Panc1 (cell line): ENCODE results near the gene ENOX2. TPM values are rescaled to one million over a fixed set of nuclear protein-coding genes. Genes with fewer than 3 reads are reported as not detected.

Source experiments
- ATAC-seq: fragments of 200-7000 bp; cut with Tn5 transposase; 2 replicates; pipeline ENCODE4 v1.9.1; 2020; ENCODE audit warnings: mild to moderate bottlenecking, moderate library complexity
- BruUV-seq: library from RNA; stranded (reverse); fragments of 400-500 nt; replicated peaks from 2 replicates; lab custom pipeline; 2021; lab: Mats Ljungman, UMichigan
- CTCF ChIA-PET: fragments of 300-600 bp; sonication (Branson Sonifier 250); formaldehyde crosslinking; loops from one replicate; lab custom pipeline; 2022; ENCODE audit warnings: antibody characterized with exemption; lab: Charles Lee
- POLR2A ChIA-PET: fragments of 300-600 bp; sonication (Branson Sonifier 250); formaldehyde crosslinking; loops from one replicate; lab custom pipeline; 2022; ENCODE audit warnings: antibody characterized with exemption; lab: Charles Lee
- DNase-seq: peaks from one replicate; pipeline ENCODE4 v3.0.0-alpha.2; 2010; ENCODE audit warnings: low read depth, low spot score
- H3K27ac ChIP-seq: 2 replicates; pipeline ENCODE4 v1.5.1; 2011; ENCODE audit warnings: mild to moderate bottlenecking, low read length, inconsistent platforms
- H3K27me3 ChIP-seq: fragments of 200-500 bp; sonication (Bioruptor generic); 2 replicates; pipeline ENCODE4 v1.6.0; 2014; ENCODE audit warnings: low read length, inconsistent platforms; ENCODE audit not compliant: control insufficient read depth, insufficient read depth
- H3K36me3 ChIP-seq: fragments of 200-500 bp; sonication (Bioruptor generic); 2 replicates; pipeline ENCODE4 v1.5.1; 2014; ENCODE audit warnings: inconsistent platforms, mild to moderate bottlenecking, low read length, moderate library complexity; ENCODE audit not compliant: control insufficient read depth, insufficient read depth
- H3K4me1 ChIP-seq: 2 replicates; pipeline ENCODE4 v1.5.1; 2011; ENCODE audit warnings: inconsistent platforms, mild to moderate bottlenecking, low read length, moderate library complexity; ENCODE audit not compliant: control insufficient read depth, insufficient read depth
- H3K4me3 ChIP-seq, 2 experiments: 2 replicates each; pipeline ENCODE4 v1.5.1; 2011 to 2012; ENCODE audit warnings: low read depth in 2 of 2, low read length in 2 of 2, mild to moderate bottlenecking in 2 of 2, inconsistent platforms in 1 of 2, moderate library complexity in 1 of 2
- H3K9me3 ChIP-seq: fragments of 200-500 bp; sonication (Bioruptor generic); 2 replicates; pipeline ENCODE4 v1.5.1; 2014; ENCODE audit warnings: low read depth, mild to moderate bottlenecking, inconsistent platforms, low read length, moderate library complexity; ENCODE audit not compliant: control insufficient read depth, insufficient read depth
- CTCF ChIP-seq: fragments of 450-650 bp; IDR thresholded peaks from 2 replicates; pipeline ENCODE4 v1.5.1; 2017; ENCODE audit warnings: mild to moderate bottlenecking
- POLR2AphosphoS5 ChIP-seq: IDR thresholded peaks from 2 replicates; pipeline ENCODE4 v1.6.1; 2012; ENCODE audit warnings: mild to moderate bottlenecking, low read depth, low read length, moderate library complexity
- REST ChIP-seq, 2 experiments: IDR thresholded peaks; 2 replicates each; pipeline ENCODE4 v1.6.1; 2011 to 2012; ENCODE audit warnings: low read depth in 2 of 2, control low read depth in 1 of 2, low read length in 1 of 2, mild to moderate bottlenecking in 1 of 2, moderate library complexity in 1 of 2; ENCODE audit not compliant: insufficient read depth in 1 of 2
- SIN3A ChIP-seq: IDR thresholded peaks from 2 replicates; pipeline ENCODE4 v1.6.1; 2012; ENCODE audit warnings: low read depth, mild to moderate bottlenecking, low read length, moderate library complexity, borderline replicate concordance; ENCODE audit not compliant: insufficient read depth
- TCF7L2 ChIP-seq: IDR thresholded peaks from 2 replicates; pipeline ENCODE4 v1.6.1; 2011; ENCODE audit warnings: mild to moderate bottlenecking, low read depth, low read length, inconsistent platforms
- in situ Hi-C: cut with HindIII; loops from 2 replicates; pipeline ENCODE4 v1.10.0; 2016; ENCODE audit warnings: low sequenced_read_pairs, low pct_unique_long_range_greater_than_20kb
- intact Hi-C: fragments of 100-400 bp; cut with micrococcal nuclease; formaldehyde crosslinking; loops from one replicate; pipeline ENCODE4 v1.10.0; 2022; ENCODE audit not compliant: unreplicated experiment
- total RNA-seq: library from RNA; stranded (reverse); gene quantifications from one replicate; pipeline ENCODE4 v1.2.1, GENCODE V29; 2021; ENCODE audit not compliant: unreplicated experiment

The ENOX2 gene
- total RNA-seq, 1 experiment from 2014 or later, result 12.4 TPM

GRCh38 chrX:130705591-130705990, 197.4 kb downstream of the ENOX2 start:
- in situ Hi-C loops (no loop called here), intact Hi-C loops (no loop called here)
- BruUV-seq, result no TSS peak
- H3K27ac ChIP-seq, result no peak overlapping the region
- CTCF ChIA-PET, result no interaction called here
- no peaks in the 10 kb centered on the region for H3K27me3 ChIP-seq
- POLR2A ChIA-PET, result no interaction called here
- no peak for TF ChIP-seq CTCF
- no peak for TF ChIP-seq TCF7L2
- no peak for TF ChIP-seq SIN3A
- TF ChIP-seq REST (IDR thresholded peaks at IDR 0.05; ENCODE audit: insufficient read depth in 1 of 2, low read depth in 2 of 2, low read length in 1 of 2), result no peak
- no peak for TF ChIP-seq POLR2AphosphoS5
- no peaks in the 10 kb centered on the region for H3K4me1 ChIP-seq
- no peak for DNase-seq
- H3K4me3 ChIP-seq, result no peak overlapping the region
- no peaks in the 10 kb centered on the region for H3K9me3 ChIP-seq
- no peak for ATAC-seq
- no peaks in the 10 kb centered on the region for H3K36me3 ChIP-seq

- no TSS peak for BruUV-seq
- Histone ChIP-seq H3K4me1 (no peaks in the 10 kb centered on the region), H3K4me3 (no peak overlapping the region), H3K27me3 (no peaks in the 10 kb centered on the region), H3K9me3 (no peaks in the 10 kb centered on the region), H3K27ac (no peak overlapping the region), H3K36me3 (no peaks in the 10 kb centered on the region)
- ChIA-PET CTCF (no interaction called here), POLR2A (no interaction called here)
- TF ChIP-seq POLR2AphosphoS5 (no peak), SIN3A (no peak), REST (IDR thresholded peaks at IDR 0.05; ENCODE audit: insufficient read depth in 1 of 2, low read depth in 2 of 2, low read length in 1 of 2) (no peak), TCF7L2 (no peak), CTCF (no peak)
- ATAC-seq, result peak; percentile 73
- in situ Hi-C loops, result no loop called here
- intact Hi-C loops, result no loop called here
- no peak for DNase-seq
These were observed 198.7 kb downstream of the ENOX2 start for GRCh38 chrX:130704053-130705038.
